ENCODE results near the gene HCRTR1. TPM values are rescaled to one million over a fixed set of nuclear protein-coding genes. Genes with fewer than 3 reads are reported as not detected.

Gene HCRTR1
- total RNA-seq, 2 donors from 2014 or later: not detected

DNA sequence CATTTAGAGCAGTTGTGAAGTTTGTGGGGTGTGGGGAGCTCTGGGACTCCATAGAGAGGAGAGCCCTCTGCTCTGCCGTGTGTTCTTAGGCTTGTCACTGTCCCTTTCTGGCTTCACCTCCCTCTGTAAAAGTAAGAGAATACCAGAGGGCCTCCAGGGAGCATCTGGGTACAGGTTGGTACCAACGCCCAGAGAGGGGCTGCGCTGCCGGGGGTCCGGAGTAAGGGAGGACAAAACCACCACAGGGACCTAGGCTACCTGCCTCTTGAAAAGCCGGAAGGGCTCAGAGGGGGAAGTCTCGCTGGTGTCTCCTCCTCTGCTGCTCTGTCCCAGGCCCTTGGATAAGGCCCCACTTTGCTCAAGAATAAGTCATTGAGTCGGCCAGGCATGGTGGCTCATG lies 44.2 kb upstream of the HCRTR1 start:
- WGBS, 2 donors: 81 to 85% methylated on average over 6 to 8 of the region's 8 CpGs
- peak overlapping the region; percentile 68 to 94 (median 94) for H3K27ac ChIP-seq
- DNase-seq: no peak
- no peaks in the 10 kb centered on the region for H3K9me3 ChIP-seq
- H3K27me3 ChIP-seq: no peaks in the 10 kb centered on the region
- H3K4me3 ChIP-seq: no peak overlapping the region
- intact Hi-C loops (cut with DNase I): no loop called here
- TF ChIP-seq CTCF (IDR thresholded peaks at IDR 0.05): no peak
- no peak for TF ChIP-seq POLR2A (IDR thresholded peaks at IDR 0.05)
- ATAC-seq: no peak
- H3K4me1 ChIP-seq: peaks cover 58% of the 10 kb centered on the region
- no peaks in the 10 kb centered on the region for H3K36me3 ChIP-seq (replicated peaks in 1 of 2; ENCODE audit: insufficient read depth in 1 of 2, low read depth in 2 of 2)

DNA sequence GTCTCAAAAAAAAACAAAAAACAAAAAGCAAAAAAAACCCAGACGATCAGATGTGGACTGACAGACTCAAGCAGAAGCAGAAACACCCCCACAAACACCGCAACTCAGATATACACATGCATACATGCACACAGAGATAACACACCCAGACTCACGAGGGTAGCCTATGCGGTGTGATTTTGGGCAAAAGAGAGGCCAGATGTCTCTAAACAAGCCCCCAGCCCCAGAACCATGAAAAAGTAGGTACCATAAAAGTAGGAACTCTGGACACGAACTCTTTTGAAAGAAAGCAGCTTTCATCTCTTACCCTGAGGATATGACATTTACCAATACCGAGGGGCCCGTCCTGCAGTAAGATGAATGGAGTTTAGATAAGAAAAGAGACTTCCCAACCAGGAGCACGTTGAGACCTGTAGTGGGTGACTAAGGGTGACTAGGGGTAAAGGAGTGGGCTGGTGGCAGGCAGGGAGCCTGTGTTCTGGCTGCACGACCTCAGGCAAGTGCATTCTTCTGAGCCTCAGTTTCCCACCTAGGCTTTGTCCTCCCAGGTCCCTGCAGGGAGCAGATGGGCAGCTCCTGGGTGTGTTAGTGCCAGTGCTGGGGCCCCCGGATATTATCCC lies 42.6 kb upstream of the HCRTR1 start:
- no peak for DNase-seq
- peak overlapping the region; percentile 88 to 94 (median 94) for H3K27ac ChIP-seq
- TF ChIP-seq CTCF (IDR thresholded peaks at IDR 0.05) (no peak), POLR2A (IDR thresholded peaks at IDR 0.05) (no peak)
- no peak overlapping the region for H3K4me3 ChIP-seq
- peaks cover 54% of the 10 kb centered on the region for H3K4me1 ChIP-seq
- H3K9me3 ChIP-seq: no peaks in the 10 kb centered on the region
- no peak for ATAC-seq
- WGBS, 2 donors: 50% methylated on average over 10 of the region's 10 CpGs
- intact Hi-C loops (cut with DNase I): no loop called here
- no peaks in the 10 kb centered on the region for H3K36me3 ChIP-seq (replicated peaks in 1 of 2; ENCODE audit: insufficient read depth in 1 of 2, low read depth in 2 of 2)
- H3K27me3 ChIP-seq: no peaks in the 10 kb centered on the region

DNA sequence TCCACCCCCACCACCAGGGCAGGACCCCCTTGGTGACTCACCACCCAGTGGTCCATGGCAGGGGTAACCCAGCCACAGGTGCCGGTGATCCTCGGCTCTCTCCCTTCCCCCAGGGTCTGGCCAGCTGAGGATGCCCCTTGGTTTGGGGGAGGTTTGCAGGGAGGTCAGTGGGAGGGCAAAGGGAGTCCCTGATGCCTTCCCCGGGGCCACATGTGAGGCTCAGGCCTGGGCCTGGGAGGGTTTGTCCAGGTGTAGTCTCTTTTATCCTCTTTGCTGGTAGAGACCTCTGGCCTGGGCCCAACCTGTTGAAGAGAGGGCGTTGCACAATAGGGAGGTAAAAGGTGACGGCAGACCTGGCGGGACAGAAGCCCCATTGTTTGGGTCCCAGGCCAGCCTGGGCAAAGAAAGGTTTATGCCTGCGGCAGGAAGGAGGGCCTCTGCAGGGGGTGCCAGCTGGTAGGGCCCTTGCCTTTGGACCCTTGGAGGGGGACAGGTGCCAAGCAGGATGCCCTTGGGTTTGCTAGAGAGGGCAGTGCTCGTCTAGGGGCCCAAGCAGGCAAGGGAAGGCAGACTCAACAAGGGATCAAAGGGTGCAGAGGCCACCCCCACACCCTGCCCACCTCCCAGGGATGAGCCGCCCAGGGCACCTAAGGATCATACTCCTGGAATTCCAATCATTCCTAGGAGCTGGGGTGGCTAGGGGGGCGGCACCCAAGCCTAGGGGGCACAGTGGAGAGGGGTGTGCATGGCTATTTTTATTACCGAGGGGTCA lies 41.9 kb upstream of the HCRTR1 start:
- H3K27ac ChIP-seq: peak overlapping the region; percentile 88 to 94 (median 94)
- no peak overlapping the region for H3K4me3 ChIP-seq
- H3K4me1 ChIP-seq: peaks cover 55% of the 10 kb centered on the region
- no peak for TF ChIP-seq POLR2A (IDR thresholded peaks at IDR 0.05)
- no peak for TF ChIP-seq CTCF (IDR thresholded peaks at IDR 0.05)
- 50 to 57% methylated on average over 9 to 11 of the region's 11 CpGs for WGBS, 2 donors
- H3K9me3 ChIP-seq: no peaks in the 10 kb centered on the region
- no peaks in the 10 kb centered on the region for H3K27me3 ChIP-seq
- ATAC-seq: peak; percentile 74
- no peaks in the 10 kb centered on the region for H3K36me3 ChIP-seq (replicated peaks in 1 of 2; ENCODE audit: insufficient read depth in 1 of 2, low read depth in 2 of 2)
- peak; percentile 73 to 88 (median 84) for DNase-seq
- intact Hi-C loops (cut with DNase I): no loop called here

- no peaks in the 10 kb centered on the region for H3K36me3 ChIP-seq (replicated peaks in 1 of 2; ENCODE audit: insufficient read depth in 1 of 2, low read depth in 2 of 2)
- no peaks in the 10 kb centered on the region for H3K27me3 ChIP-seq
- peak within 1 kb of the TSS in 1 of 2 donors; percentile 11 for H3K4me3 ChIP-seq
- ATAC-seq (peak; percentile 71), DNase-seq (peak; percentile 68 to 79 (median 78))
- peak within 1 kb of the TSS; percentile 88 to 94 (median 94) for H3K27ac ChIP-seq
- TF ChIP-seq POLR2A (IDR thresholded peaks at IDR 0.05) (peak; percentile 82 to 92 (median 89)), CTCF (IDR thresholded peaks at IDR 0.05) (peak in 1 of 7 experiments; percentile 1)
- intact Hi-C loops (cut with DNase I): no loop called here
- no peaks in the 10 kb centered on the region for H3K9me3 ChIP-seq
- H3K4me1 ChIP-seq: peaks cover 55% of the 10 kb centered on the region
- WGBS, 2 donors: 17 to 33% methylated on average over 18 to 24 of the region's 25 CpGs
Observed at GRCh38 chr1:31576201-31576669, 41.3 kb upstream of the HCRTR1 start, which contains the start of gene TINAGL1. Gene TINAGL1 (plus strand): TSS chr1:31576515. CDS start chr1:31577149, 634 bp downstream.

Data from body of pancreas (tissue), 4 donors.